Endodermal cell (in vitro differentiated cells): ENCODE measurements around the gene SGCD. TPM values are rescaled to one million over a fixed set of nuclear protein-coding genes. Genes with fewer than 3 reads are reported as not detected.

ENCODE experiments used
- DNase-seq: peaks from one replicate; pipeline ENCODE4 v3.0.0-alpha.2; 2017
- H3K27ac ChIP-seq: 2 replicates; pipeline ENCODE4 v1.5.1; 2013; ENCODE audit warnings: mild to moderate bottlenecking, low read depth, low read length, moderate library complexity
- H3K27me3 ChIP-seq: 2 replicates; pipeline ENCODE4 v1.6.1; 2013; ENCODE audit warnings: mild to moderate bottlenecking, low read length, moderate library complexity; ENCODE audit not compliant: insufficient read depth, control insufficient read depth, poor library complexity, severe bottlenecking
- H3K36me3 ChIP-seq: 2 replicates; pipeline ENCODE4 v1.7.0; 2013; ENCODE audit warnings: mild to moderate bottlenecking, low read length, moderate library complexity; ENCODE audit not compliant: control insufficient read depth, insufficient read depth
- H3K4me1 ChIP-seq: one replicate; pipeline ENCODE4 v1.7.0; 2013; ENCODE audit warnings: low read length; ENCODE audit not compliant: control insufficient read depth, insufficient read depth
- H3K4me3 ChIP-seq: 2 replicates; pipeline ENCODE4 v1.5.1; 2013; ENCODE audit warnings: mild to moderate bottlenecking, low read length, moderate library complexity
- H3K9ac ChIP-seq: 2 replicates; pipeline ENCODE4 v1.6.1; 2013; ENCODE audit warnings: mild to moderate bottlenecking, low read length, moderate library complexity; ENCODE audit not compliant: poor library complexity, severe bottlenecking; ENCODE audit errors: extremely low read depth
- H3K9me3 ChIP-seq: 2 replicates; pipeline ENCODE4 v1.6.1; 2013; ENCODE audit warnings: mild to moderate bottlenecking, low read length, moderate library complexity; ENCODE audit not compliant: control insufficient read depth
- H3K27ac Mint-ChIP-seq: 2 replicates; pipeline ENCODE4 v1.8.0; 2020; ENCODE audit warnings: mixed read lengths
- H3K27me3 Mint-ChIP-seq: 2 replicates; pipeline ENCODE4 v1.8.0; 2021; ENCODE audit warnings: mild to moderate bottlenecking, mixed read lengths; ENCODE audit not compliant: insufficient read depth
- H3K36me3 Mint-ChIP-seq: 2 replicates; pipeline ENCODE4 v1.8.0; 2020; ENCODE audit warnings: low read depth, mixed read lengths
- H3K4me1 Mint-ChIP-seq: 2 replicates; pipeline ENCODE4 v1.8.0; 2020; ENCODE audit warnings: mixed read lengths
- H3K4me3 Mint-ChIP-seq: 2 replicates; pipeline ENCODE4 v1.8.0; 2020; ENCODE audit warnings: mild to moderate bottlenecking, moderate library complexity, mixed read lengths
- H3K9me3 Mint-ChIP-seq: 2 replicates; pipeline ENCODE4 v1.8.0; 2020; ENCODE audit warnings: mild to moderate bottlenecking, mixed read lengths
- WGBS, 2 experiments: methylation state at CpG; one replicate each; pipeline versions ENCODE4 v1.1.5 to v1.1.7; 2013; ENCODE audit warnings: missing lambda C conversion rate in 2 of 2, mixed read lengths in 1 of 2; ENCODE audit not compliant: insufficient coverage in 1 of 2, insufficient read length in 1 of 2; 5-methylcytosine and 5-hydroxymethylcytosine counted together
- total RNA-seq, 2 donors: library from RNA; stranded (reverse); fragmentation: NEBNext Ultra II Directional in 1 of 2; extraction: Animal tissue kit (Norgen Biotek cat#: 25700) in 1 of 2; gene quantifications; 2 replicates in 1 of 2; 3 replicates in 1 of 2; pipeline ENCODE4 v1.2.1, GENCODE V29; 2021
- TF ChIP-seq, protein P1 (sequence below): fragments of 200-600 bp; sonication (generic); conservative IDR thresholded peaks from 2 replicates; pipeline ENCODE4 v1.5.0; 2021; ENCODE audit warnings: antibody characterized with exemption, mild to moderate bottlenecking

SGCD gene
- total RNA-seq, 2 donors from 2014 or later, result 0.04 to 0.42 TPM

DNA sequence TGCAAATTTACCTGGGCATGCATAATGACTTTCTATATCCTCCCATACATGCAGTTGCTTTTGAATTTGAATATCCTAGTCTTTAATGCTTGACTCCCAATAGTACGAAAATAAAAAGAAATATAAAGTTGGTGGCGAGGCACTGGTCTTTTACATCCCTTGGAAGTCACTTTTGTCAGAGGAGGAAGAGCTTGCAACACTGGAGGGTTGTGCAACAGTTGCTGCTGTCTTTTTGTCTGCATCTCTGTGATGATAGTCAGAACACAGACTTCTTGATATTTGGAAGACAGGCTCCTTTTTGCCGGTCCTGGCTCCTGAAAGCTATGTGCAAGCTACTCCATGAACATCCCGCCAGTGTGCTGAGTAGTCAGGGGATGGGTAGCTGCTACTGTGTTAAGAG lies 16.8 kb upstream of the SGCD start:
- peaks cover 4% of the 10 kb centered on the region for H3K4me1 Mint-ChIP-seq
- Histone ChIP-seq H3K4me1 (no peaks in the 10 kb centered on the region), H3K9me3 (no peaks in the 10 kb centered on the region), H3K27me3 (no peaks in the 10 kb centered on the region), H3K4me3 (no peak overlapping the region), H3K27ac (no peak overlapping the region), H3K36me3 (no peaks in the 10 kb centered on the region), H3K9ac (no peak overlapping the region)
- H3K27me3 Mint-ChIP-seq, result no peaks in the 10 kb centered on the region
- peaks cover 14% of the 10 kb centered on the region for H3K9me3 Mint-ChIP-seq
- TF ChIP-seq, protein P1, sequence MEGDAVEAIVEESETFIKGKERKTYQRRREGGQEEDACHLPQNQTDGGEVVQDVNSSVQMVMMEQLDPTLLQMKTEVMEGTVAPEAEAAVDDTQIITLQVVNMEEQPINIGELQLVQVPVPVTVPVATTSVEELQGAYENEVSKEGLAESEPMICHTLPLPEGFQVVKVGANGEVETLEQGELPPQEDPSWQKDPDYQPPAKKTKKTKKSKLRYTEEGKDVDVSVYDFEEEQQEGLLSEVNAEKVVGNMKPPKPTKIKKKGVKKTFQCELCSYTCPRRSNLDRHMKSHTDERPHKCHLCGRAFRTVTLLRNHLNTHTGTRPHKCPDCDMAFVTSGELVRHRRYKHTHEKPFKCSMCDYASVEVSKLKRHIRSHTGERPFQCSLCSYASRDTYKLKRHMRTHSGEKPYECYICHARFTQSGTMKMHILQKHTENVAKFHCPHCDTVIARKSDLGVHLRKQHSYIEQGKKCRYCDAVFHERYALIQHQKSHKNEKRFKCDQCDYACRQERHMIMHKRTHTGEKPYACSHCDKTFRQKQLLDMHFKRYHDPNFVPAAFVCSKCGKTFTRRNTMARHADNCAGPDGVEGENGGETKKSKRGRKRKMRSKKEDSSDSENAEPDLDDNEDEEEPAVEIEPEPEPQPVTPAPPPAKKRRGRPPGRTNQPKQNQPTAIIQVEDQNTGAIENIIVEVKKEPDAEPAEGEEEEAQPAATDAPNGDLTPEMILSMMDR, result no peak
- DNase-seq, result no peak
- WGBS, 2 experiments, result 91% methylated on average over 4 of the region's 4 CpGs; no CpG with 5 or more reads in 1 of the 2 experiments
- no peaks in the 10 kb centered on the region for H3K36me3 Mint-ChIP-seq
- H3K27ac Mint-ChIP-seq, result no peak overlapping the region
- no peak overlapping the region for H3K4me3 Mint-ChIP-seq

DNA sequence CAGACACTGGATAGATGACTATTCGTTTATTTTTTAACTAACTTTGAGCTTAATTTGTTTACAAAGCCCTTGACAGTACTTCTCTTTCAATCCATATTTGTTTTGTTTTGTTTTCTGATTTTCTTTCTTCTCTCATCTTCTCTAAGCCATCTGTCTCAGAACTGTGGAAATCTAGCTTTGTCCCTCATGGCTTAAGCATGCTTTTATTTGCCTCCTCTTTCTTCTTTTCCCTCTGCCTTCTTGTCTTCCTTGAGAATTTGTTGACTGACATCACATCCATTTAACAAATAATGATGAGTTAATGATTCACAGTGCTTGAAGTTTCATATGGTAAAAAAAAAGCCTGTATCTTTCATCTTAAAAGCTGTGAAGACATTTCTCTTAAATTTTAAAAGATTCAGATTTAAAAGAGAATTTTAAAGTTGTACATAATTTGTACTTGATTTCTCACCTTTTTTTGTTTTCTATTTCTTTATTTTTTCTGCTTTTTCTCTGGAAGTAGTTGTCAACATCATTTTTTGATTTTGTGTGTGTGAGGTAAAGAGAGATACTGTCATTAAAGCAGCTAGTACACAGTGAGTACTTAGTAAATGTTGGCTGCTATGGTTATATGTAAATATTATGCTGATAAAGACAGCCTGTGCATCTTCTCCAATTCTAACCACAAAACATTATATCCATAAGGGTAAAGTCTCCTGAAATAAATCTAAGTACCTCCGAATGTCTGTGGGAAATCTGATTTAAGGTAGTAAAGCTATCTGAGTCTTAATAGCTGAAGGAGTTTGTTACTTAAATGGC lies 13.9 kb upstream of the SGCD start:
- H3K4me3 Mint-ChIP-seq, result no peak overlapping the region
- H3K27ac Mint-ChIP-seq, result no peak overlapping the region
- Histone ChIP-seq H3K9me3 (no peaks in the 10 kb centered on the region), H3K9ac (no peak overlapping the region), H3K4me3 (no peak overlapping the region), H3K27me3 (no peaks in the 10 kb centered on the region), H3K36me3 (no peaks in the 10 kb centered on the region), H3K27ac (no peak overlapping the region), H3K4me1 (no peaks in the 10 kb centered on the region)
- TF ChIP-seq, protein P1, result no peak
- H3K36me3 Mint-ChIP-seq, result no peaks in the 10 kb centered on the region
- no peak for DNase-seq
- H3K9me3 Mint-ChIP-seq, result peaks cover 4% of the 10 kb centered on the region
- peaks cover 4% of the 10 kb centered on the region for H3K4me1 Mint-ChIP-seq
- 79 to 83% methylated on average over 1 to 2 of the region's 2 CpGs for WGBS, 2 experiments
- H3K27me3 Mint-ChIP-seq, result no peaks in the 10 kb centered on the region

DNA sequence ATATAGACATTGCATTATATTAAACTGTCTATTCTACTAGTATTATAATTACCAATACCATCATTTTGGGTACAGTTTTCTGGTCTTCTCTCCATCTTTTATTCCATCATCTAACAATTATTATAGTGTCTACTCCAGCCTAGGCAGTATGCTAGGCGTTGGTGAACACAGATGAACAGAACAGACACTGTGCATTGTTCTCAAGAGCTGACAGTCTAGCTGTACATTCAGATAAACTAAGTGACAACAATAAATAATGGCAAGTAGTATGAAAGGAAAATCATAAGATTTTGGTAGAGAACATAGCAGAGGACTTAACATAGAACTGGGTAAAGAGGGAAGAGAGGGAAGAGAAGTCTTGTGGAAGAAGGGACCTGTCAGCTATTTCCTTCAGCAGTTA lies 12.5 kb upstream of the SGCD start:
- Histone ChIP-seq H3K9ac (no peak overlapping the region), H3K27me3 (no peaks in the 10 kb centered on the region), H3K4me1 (no peaks in the 10 kb centered on the region), H3K27ac (no peak overlapping the region), H3K36me3 (no peaks in the 10 kb centered on the region), H3K9me3 (no peaks in the 10 kb centered on the region), H3K4me3 (no peak overlapping the region)
- Mint-ChIP-seq H3K4me1 (peaks cover 4% of the 10 kb centered on the region), H3K9me3 (no peaks in the 10 kb centered on the region), H3K27ac (no peak overlapping the region), H3K27me3 (no peaks in the 10 kb centered on the region), H3K36me3 (no peaks in the 10 kb centered on the region), H3K4me3 (no peak overlapping the region)
- 78% methylated on average over 1 of the region's 1 CpG; no CpG with 5 or more reads in 1 of the 2 experiments for WGBS, 2 experiments
- TF ChIP-seq, protein P1, result no peak
- no peak for DNase-seq
